Muscle of arm (tissue), 12 donors: ENCODE measurements around the gene ARL2. TPM values are rescaled to one million over a fixed set of nuclear protein-coding genes. Genes with fewer than 3 reads are reported as not detected.

Source experiments
- DNase-seq: peaks from one replicate; pipeline ENCODE4 v3.0.0-alpha.2; 2013
- polyA plus RNA-seq, 12 donors: library from polyadenylated mRNA; unstranded; fragments of 120-200 nt; gene quantifications; one replicate each; pipeline ENCODE4 v1.2.1, GENCODE V29; 2013; ENCODE audit not compliant: insufficient read length in 12 of 12

Gene ARL2
- polyA plus RNA-seq, 12 donors, result 59.8 to 130 (median 72.3) TPM; not detected in 1

DNA sequence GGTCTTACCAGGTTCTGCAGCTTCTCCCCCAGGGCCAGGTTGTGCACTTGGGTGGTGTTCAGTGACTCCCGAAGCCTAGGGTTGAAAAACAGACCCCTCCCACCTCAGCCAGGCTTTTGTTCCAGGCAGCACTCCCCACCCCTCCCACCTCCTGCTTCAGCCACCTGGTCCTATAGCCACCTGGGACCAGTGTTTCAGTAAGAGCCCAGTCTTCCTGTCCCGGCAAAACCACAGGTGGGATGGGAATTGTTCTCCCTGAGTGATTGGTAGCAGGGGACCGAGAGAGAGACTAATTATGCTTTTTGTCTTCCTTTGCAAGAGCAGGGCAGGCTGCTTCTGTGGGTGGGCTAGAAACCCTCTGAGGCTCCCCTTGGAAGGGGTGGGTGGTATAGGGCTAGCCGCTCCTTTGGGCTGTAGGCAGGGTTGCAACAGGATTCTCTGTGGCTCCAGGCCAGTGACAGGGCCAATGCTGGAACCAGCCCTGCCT is 52.9 kb downstream of the ARL2 start:
- no peak for DNase-seq

DNA sequence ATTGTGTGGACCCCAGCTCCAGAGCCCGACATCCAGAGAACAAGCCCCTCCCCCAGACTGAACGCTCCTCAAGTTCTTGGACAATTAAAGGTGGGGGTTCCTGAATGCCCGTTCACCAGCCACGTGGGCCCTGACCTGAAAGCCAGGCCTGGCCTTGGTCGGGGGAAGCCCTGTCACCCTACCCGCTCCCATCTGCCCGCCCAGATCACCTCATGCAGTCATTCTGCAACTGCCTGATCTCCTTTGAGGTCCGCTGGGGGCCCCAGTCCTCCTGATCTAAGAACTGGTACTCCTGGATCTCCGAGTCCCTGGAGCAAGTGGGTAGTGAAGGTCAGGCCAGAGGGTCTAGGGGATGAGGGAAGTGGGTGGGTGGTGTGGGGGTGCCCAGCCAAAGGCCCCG is 53.5 kb downstream of the ARL2 start:
- DNase-seq, result no peak

DNA sequence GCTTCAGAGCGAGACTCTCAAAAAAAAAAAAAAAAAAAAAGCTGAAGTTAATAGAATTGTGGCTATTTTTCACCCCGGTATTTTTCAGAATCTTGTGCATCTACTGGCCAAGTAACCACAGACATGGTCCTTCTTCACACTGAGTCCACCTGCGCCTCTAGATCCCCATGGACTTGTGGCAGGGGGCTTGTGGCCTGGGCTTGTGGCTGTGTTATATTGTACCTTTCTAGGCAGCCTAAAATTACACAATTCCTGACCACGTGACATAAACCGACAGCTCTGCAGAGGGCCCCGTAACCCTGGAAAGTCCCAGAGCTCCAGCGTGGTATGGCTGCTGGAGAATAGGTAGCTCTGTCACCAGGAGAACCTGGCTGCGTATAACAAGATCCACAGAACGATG is 55.3 kb downstream of the ARL2 start:
- DNase-seq, result no peak

Other genes with a start within 250 kb of the ARL2 start
- 100 to 1,000 TPM in 11 of 12 donors, not detected in 1; 174 to 428 (median 247) TPM for gene SF1, start 235.6 kb upstream of the ARL2 start, polyA plus RNA-seq
- 10 to 100 TPM in 7 of 12 donors, 1 to 10 TPM in 4, not detected in 1; 6.5 to 23.7 (median 10.8) TPM for gene MAP4K2, start 210.9 kb upstream of the ARL2 start, polyA plus RNA-seq
- gene MEN1, start 203.6 kb upstream of the ARL2 start, polyA plus RNA-seq, result 10 to 100 TPM in 11 of 12 donors, not detected in 1; 15.8 to 56.3 (median 20.1) TPM
- gene CDC42BPG, start 169.5 kb upstream of the ARL2 start, polyA plus RNA-seq, result 1 to 10 TPM in 5 of 12 donors, under 1 TPM in 6, not detected in 1; 0.40 to 8.6 (median 0.84) TPM
- gene EHD1, start 135.5 kb upstream of the ARL2 start, polyA plus RNA-seq, result 100 to 1,000 TPM in 5 of 12 donors, 10 to 100 TPM in 7; 64.6 to 363 (median 85.9) TPM
- 10 to 100 TPM in 6 of 12 donors, 1 to 10 TPM in 5, not detected in 1; 7.9 to 25.2 (median 10.0) TPM for gene ATG2A, start 97.0 kb upstream of the ARL2 start, polyA plus RNA-seq
- gene PPP2R5B, start 89.5 kb upstream of the ARL2 start, polyA plus RNA-seq, result 10 to 100 TPM in 9 of 12 donors, 1 to 10 TPM in 2, not detected in 1; 9.6 to 14.2 (median 12.3) TPM
- under 1 TPM in 2 of 12 donors, not detected in 10; 0.30 to 0.39 TPM for gene GPHA2, start 78.3 kb upstream of the ARL2 start, polyA plus RNA-seq
- not detected for gene MAJIN, start 42.1 kb upstream of the ARL2 start, polyA plus RNA-seq
- gene BATF2, start 17.2 kb upstream of the ARL2 start, polyA plus RNA-seq, result 1 to 10 TPM in 3 of 12 donors, under 1 TPM in 7, not detected in 2; 0.40 to 1.3 (median 0.79) TPM
- gene SNX15, start 13.3 kb downstream of the ARL2 start, polyA plus RNA-seq, result 10 to 100 TPM in 11 of 12 donors, not detected in 1; 16.1 to 28.5 (median 20.4) TPM
- 10 to 100 TPM in 6 of 12 donors, 1 to 10 TPM in 5, not detected in 1; 7.7 to 19.5 (median 10.4) TPM for gene SAC3D1, start 27.1 kb downstream of the ARL2 start, polyA plus RNA-seq
- gene NAALADL1, start 44.4 kb downstream of the ARL2 start, polyA plus RNA-seq, result 10 to 100 TPM in 2 of 12 donors, 1 to 10 TPM in 9, not detected in 1; 5.1 to 26.1 (median 7.8) TPM
- 10 to 100 TPM in 6 of 12 donors, 1 to 10 TPM in 5, not detected in 1; 7.1 to 15.8 (median 11.0) TPM for gene CDCA5, start 69.9 kb downstream of the ARL2 start, polyA plus RNA-seq
- 10 to 100 TPM in 11 of 12 donors, not detected in 1; 17.1 to 37.9 (median 21.0) TPM for gene ZFPL1, start 70.1 kb downstream of the ARL2 start, polyA plus RNA-seq
- gene VPS51, start 82.1 kb downstream of the ARL2 start, polyA plus RNA-seq, result 100 to 1,000 TPM in 4 of 12 donors, 10 to 100 TPM in 7, not detected in 1; 83.5 to 141 (median 95.8) TPM
- 10 to 100 TPM in 7 of 12 donors, 1 to 10 TPM in 4, not detected in 1; 6.1 to 59.2 (median 11.3) TPM for gene TM7SF2, start 97.7 kb downstream of the ARL2 start, polyA plus RNA-seq
- 1 to 10 TPM in 10 of 12 donors, not detected in 2; 2.6 to 6.6 (median 3.7) TPM for gene ZNHIT2, start 103.5 kb downstream of the ARL2 start, polyA plus RNA-seq
- 100 to 1,000 TPM in 11 of 12 donors, not detected in 1; 680 to 974 (median 806) TPM for gene FAU, start 108.0 kb downstream of the ARL2 start, polyA plus RNA-seq
- 10 to 100 TPM in 11 of 12 donors, not detected in 1; 22.3 to 45.7 (median 25.1) TPM for gene MRPL49, start 108.2 kb downstream of the ARL2 start, polyA plus RNA-seq
- 10 to 100 TPM in 11 of 12 donors, not detected in 1; 36.7 to 53.3 (median 45.5) TPM for gene SYVN1, start 120.4 kb downstream of the ARL2 start, polyA plus RNA-seq
- under 1 TPM in 1 of 12 donors, not detected in 11; 0.17 TPM for gene SPDYC, start 156.1 kb downstream of the ARL2 start, polyA plus RNA-seq
- 100 to 1,000 TPM in 2 of 12 donors, 10 to 100 TPM in 9, not detected in 1; 64.7 to 140 (median 73.6) TPM for gene CAPN1, start 167.8 kb downstream of the ARL2 start, polyA plus RNA-seq
- gene POLA2, start 247.8 kb downstream of the ARL2 start, polyA plus RNA-seq, result 10 to 100 TPM in 11 of 12 donors, not detected in 1; 30.7 to 52.6 (median 39.3) TPM